SK-N-SH treated with all-trans-retinoic acid at 6 μM for 48 hours (cell line): Measurements from ENCODE around the gene APOL3.

Experiments
- ATAC-seq: fragments of 200-7000 bp; cut with Tn5 transposase; 3 replicates; pipeline ENCODE4 v1.9.1; 2020; ENCODE audit warnings: mild to moderate bottlenecking, moderate library complexity
- BACH2 ChIP-seq: fragments of 250-450 bp; sonication (Bioruptor Pico); IDR thresholded peaks from 2 replicates; pipeline ENCODE4 v1.9.0; 2021; ENCODE audit warnings: mild to moderate bottlenecking, borderline replicate concordance
- CSDC2 ChIP-seq: fragments of 250-450 bp; sonication (Bioruptor Pico); IDR thresholded peaks from 2 replicates; pipeline ENCODE4 v1.5.0; 2020; ENCODE audit warnings: mild to moderate bottlenecking, moderate library complexity
- ISL1 ChIP-seq: fragments of 250-450 bp; sonication (Bioruptor Pico); IDR thresholded peaks from 2 replicates; pipeline ENCODE4 v2.1.2; 2022; ENCODE audit warnings: mild to moderate bottlenecking, moderate library complexity
- OSR1 ChIP-seq: fragments of 250-450 bp; sonication (Bioruptor Pico); IDR thresholded peaks from 2 replicates; pipeline ENCODE4 v1.8.0; 2022; ENCODE audit warnings: moderate library complexity, mild to moderate bottlenecking, inconsistent platforms
- RARB ChIP-seq: fragments of 250-450 bp; sonication (Bioruptor Pico); IDR thresholded peaks from 2 replicates; pipeline ENCODE4 v1.8.0; 2021; ENCODE audit warnings: mild to moderate bottlenecking, moderate library complexity
- SNAI2 ChIP-seq: fragments of 250-450 bp; sonication (Bioruptor Pico); IDR thresholded peaks from 2 replicates; pipeline ENCODE4 v1.5.0; 2020; ENCODE audit warnings: mild to moderate bottlenecking, moderate library complexity
- TCF4 ChIP-seq: fragments of 250-450 bp; sonication (Bioruptor Pico); IDR thresholded peaks from 2 replicates; pipeline ENCODE4 v1.8.0; 2021; ENCODE audit warnings: mild to moderate bottlenecking, moderate library complexity, borderline replicate concordance
- ZC3H10 ChIP-seq: fragments of 250-450 bp; sonication (Bioruptor Pico); IDR thresholded peaks from 2 replicates; pipeline ENCODE4 v1.5.1; 2021; ENCODE audit warnings: mild to moderate bottlenecking, moderate library complexity
- ZFP3 ChIP-seq: fragments of 250-450 bp; sonication (Bioruptor Pico); IDR thresholded peaks from 2 replicates; pipeline ENCODE4 v1.5.0; 2020; ENCODE audit warnings: mild to moderate bottlenecking, moderate library complexity
- ZFP30 ChIP-seq: fragments of 450-650 bp; formaldehyde crosslinking; IDR thresholded peaks from 2 replicates; pipeline ENCODE4 v1.5.0; 2022; ENCODE audit warnings: mild to moderate bottlenecking, moderate library complexity
- ZNF565 ChIP-seq: fragments of 450-650 bp; formaldehyde crosslinking; conservative IDR thresholded peaks from 2 replicates; pipeline ENCODE4 v1.5.0; 2020; ENCODE audit warnings: low read depth, mild to moderate bottlenecking, moderate library complexity
- ZNF70 ChIP-seq: fragments of 450-650 bp; formaldehyde crosslinking; IDR thresholded peaks from 2 replicates; pipeline ENCODE4 v1.5.0; 2020; ENCODE audit warnings: mild to moderate bottlenecking, moderate library complexity
- TF ChIP-seq, protein P1 (sequence below): fragments of 250-450 bp; sonication (Bioruptor Pico); IDR thresholded peaks from 2 replicates; pipeline ENCODE4 v1.5.1; 2020; ENCODE audit warnings: low read depth, mild to moderate bottlenecking, moderate library complexity
- TF ChIP-seq, protein P2 (sequence below): fragments of 250-450 bp; sonication (Bioruptor Pico); IDR thresholded peaks from 2 replicates; pipeline ENCODE4 v1.8.0; 2020; ENCODE audit warnings: mild to moderate bottlenecking, moderate library complexity, borderline replicate concordance
- TF ChIP-seq, protein P3 (sequence below): fragments of 250-450 bp; sonication (Bioruptor Pico); IDR thresholded peaks from 2 replicates; pipeline ENCODE4 v1.8.0; 2021; ENCODE audit warnings: low read depth, mild to moderate bottlenecking, moderate library complexity, borderline replicate concordance
- TF ChIP-seq, protein P4 (sequence below): fragments of 250-450 bp; sonication (Bioruptor Pico); IDR thresholded peaks from 2 replicates; pipeline ENCODE4 v1.5.1; 2021; ENCODE audit warnings: mild to moderate bottlenecking, moderate library complexity
- TF ChIP-seq, protein P5 (sequence below): fragments of 250-450 bp; sonication (Bioruptor Pico); IDR thresholded peaks from 2 replicates; pipeline ENCODE4 v1.5.0; 2020; ENCODE audit warnings: mild to moderate bottlenecking, moderate library complexity

The APOL3 gene

DNA sequence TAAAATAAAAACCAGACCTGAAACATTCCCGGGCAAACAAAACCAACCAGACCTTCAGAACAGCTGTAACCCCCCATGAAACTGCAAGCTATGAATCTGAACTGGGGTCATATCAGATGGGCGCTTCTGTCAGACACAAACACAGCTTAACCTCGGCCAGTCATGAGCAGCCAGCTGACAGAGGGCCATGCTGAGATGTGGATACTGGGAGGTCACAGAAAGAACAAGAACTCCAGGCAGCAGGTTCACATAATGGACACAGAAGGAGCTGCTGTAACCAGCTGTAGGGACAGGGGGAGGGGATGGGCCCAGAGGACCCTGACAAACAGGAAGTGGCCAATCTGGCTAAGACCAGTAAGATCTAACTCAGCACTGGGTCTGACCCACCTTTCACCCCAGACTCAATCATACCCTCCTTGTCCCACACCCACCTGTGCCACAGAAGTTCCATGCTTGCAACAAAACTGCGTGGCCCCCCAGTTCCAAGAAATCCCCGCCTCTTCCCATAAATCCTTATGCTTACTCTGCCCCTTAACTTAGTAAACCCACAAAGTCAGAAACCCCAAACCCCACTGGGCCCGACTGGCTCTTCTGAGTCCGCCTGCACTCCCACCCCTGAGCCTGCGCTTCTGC, 37.1 kb upstream of the APOL3 start:
- TF ChIP-seq ZFP30 (CRISPR knock-in tag) (no peak), BACH2 (CRISPR knock-in tag) (no peak), TCF4 (CRISPR knock-in tag) (no peak), ISL1 (CRISPR knock-in tag) (no peak), ZNF565 (CRISPR knock-in tag) (no peak), ZNF70 (CRISPR knock-in tag) (no peak)
- TF ChIP-seq, protein P1, sequence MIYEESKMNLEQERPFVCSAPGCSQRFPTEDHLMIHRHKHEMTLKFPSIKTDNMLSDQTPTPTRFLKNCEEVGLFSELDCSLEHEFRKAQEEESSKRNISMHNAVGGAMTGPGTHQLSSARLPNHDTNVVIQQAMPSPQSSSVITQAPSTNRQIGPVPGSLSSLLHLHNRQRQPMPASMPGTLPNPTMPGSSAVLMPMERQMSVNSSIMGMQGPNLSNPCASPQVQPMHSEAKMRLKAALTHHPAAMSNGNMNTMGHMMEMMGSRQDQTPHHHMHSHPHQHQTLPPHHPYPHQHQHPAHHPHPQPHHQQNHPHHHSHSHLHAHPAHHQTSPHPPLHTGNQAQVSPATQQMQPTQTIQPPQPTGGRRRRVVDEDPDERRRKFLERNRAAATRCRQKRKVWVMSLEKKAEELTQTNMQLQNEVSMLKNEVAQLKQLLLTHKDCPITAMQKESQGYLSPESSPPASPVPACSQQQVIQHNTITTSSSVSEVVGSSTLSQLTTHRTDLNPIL (CRISPR knock-in tag) = no peak
- TF ChIP-seq, protein P2, sequence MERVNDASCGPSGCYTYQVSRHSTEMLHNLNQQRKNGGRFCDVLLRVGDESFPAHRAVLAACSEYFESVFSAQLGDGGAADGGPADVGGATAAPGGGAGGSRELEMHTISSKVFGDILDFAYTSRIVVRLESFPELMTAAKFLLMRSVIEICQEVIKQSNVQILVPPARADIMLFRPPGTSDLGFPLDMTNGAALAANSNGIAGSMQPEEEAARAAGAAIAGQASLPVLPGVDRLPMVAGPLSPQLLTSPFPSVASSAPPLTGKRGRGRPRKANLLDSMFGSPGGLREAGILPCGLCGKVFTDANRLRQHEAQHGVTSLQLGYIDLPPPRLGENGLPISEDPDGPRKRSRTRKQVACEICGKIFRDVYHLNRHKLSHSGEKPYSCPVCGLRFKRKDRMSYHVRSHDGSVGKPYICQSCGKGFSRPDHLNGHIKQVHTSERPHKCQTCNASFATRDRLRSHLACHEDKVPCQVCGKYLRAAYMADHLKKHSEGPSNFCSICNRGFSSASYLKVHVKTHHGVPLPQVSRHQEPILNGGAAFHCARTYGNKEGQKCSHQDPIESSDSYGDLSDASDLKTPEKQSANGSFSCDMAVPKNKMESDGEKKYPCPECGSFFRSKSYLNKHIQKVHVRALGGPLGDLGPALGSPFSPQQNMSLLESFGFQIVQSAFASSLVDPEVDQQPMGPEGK = no peak
- TF ChIP-seq, protein P3, sequence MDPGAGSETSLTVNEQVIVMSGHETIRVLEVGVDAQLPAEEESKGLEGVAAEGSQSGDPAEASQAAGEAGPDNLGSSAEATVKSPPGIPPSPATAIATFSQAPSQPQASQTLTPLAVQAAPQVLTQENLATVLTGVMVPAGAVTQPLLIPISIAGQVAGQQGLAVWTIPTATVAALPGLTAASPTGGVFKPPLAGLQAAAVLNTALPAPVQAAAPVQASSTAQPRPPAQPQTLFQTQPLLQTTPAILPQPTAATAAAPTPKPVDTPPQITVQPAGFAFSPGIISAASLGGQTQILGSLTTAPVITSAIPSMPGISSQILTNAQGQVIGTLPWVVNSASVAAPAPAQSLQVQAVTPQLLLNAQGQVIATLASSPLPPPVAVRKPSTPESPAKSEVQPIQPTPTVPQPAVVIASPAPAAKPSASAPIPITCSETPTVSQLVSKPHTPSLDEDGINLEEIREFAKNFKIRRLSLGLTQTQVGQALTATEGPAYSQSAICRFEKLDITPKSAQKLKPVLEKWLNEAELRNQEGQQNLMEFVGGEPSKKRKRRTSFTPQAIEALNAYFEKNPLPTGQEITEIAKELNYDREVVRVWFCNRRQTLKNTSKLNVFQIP (CRISPR knock-in tag) = no peak
- ATAC-seq = no peak

DNA sequence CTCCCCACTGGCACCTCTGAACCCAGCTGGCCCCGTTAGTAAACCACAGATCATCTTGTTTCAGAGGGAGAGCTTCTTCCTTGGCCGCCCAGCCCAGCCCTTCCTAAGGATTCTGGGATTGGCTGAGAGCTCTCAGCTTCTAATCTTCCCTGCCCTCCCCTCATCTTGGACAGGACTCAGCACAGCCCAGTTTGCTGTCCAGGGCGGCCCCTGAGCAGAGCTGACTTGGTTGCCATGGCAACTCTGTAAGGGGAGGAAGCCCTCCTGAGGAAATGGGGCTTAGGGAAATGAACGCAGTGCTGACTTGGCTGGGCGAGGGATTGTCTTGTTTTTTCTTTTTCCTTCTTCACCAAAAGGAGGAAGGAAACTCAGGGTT, 36.5 kb upstream of the APOL3 start:
- no peak for TF ChIP-seq ZFP3 (CRISPR knock-in tag)
- no peak for TF ChIP-seq CSDC2 (CRISPR knock-in tag)
- TF ChIP-seq ZC3H10 (CRISPR knock-in tag) = no peak
- no peak for TF ChIP-seq ZFP30 (CRISPR knock-in tag)
- TF ChIP-seq, protein P4, sequence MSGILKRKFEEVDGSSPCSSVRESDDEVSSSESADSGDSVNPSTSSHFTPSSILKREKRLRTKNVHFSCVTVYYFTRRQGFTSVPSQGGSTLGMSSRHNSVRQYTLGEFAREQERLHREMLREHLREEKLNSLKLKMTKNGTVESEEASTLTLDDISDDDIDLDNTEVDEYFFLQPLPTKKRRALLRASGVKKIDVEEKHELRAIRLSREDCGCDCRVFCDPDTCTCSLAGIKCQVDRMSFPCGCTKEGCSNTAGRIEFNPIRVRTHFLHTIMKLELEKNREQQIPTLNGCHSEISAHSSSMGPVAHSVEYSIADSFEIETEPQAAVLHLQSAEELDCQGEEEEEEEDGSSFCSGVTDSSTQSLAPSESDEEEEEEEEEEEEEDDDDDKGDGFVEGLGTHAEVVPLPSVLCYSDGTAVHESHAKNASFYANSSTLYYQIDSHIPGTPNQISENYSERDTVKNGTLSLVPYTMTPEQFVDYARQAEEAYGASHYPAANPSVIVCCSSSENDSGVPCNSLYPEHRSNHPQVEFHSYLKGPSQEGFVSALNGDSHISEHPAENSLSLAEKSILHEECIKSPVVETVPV = no peak
- no peak for TF ChIP-seq SNAI2
- TF ChIP-seq, protein P5, sequence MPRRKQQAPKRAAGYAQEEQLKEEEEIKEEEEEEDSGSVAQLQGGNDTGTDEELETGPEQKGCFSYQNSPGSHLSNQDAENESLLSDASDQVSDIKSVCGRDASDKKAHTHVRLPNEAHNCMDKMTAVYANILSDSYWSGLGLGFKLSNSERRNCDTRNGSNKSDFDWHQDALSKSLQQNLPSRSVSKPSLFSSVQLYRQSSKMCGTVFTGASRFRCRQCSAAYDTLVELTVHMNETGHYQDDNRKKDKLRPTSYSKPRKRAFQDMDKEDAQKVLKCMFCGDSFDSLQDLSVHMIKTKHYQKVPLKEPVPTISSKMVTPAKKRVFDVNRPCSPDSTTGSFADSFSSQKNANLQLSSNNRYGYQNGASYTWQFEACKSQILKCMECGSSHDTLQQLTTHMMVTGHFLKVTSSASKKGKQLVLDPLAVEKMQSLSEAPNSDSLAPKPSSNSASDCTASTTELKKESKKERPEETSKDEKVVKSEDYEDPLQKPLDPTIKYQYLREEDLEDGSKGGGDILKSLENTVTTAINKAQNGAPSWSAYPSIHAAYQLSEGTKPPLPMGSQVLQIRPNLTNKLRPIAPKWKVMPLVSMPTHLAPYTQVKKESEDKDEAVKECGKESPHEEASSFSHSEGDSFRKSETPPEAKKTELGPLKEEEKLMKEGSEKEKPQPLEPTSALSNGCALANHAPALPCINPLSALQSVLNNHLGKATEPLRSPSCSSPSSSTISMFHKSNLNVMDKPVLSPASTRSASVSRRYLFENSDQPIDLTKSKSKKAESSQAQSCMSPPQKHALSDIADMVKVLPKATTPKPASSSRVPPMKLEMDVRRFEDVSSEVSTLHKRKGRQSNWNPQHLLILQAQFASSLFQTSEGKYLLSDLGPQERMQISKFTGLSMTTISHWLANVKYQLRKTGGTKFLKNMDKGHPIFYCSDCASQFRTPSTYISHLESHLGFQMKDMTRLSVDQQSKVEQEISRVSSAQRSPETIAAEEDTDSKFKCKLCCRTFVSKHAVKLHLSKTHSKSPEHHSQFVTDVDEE (CRISPR knock-in tag) = no peak
- TF ChIP-seq OSR1 (CRISPR knock-in tag) = no peak
- TF ChIP-seq, protein P2 = no peak
- no peak for TF ChIP-seq ZNF565 (CRISPR knock-in tag)
- ATAC-seq = peak; percentile 62

DNA sequence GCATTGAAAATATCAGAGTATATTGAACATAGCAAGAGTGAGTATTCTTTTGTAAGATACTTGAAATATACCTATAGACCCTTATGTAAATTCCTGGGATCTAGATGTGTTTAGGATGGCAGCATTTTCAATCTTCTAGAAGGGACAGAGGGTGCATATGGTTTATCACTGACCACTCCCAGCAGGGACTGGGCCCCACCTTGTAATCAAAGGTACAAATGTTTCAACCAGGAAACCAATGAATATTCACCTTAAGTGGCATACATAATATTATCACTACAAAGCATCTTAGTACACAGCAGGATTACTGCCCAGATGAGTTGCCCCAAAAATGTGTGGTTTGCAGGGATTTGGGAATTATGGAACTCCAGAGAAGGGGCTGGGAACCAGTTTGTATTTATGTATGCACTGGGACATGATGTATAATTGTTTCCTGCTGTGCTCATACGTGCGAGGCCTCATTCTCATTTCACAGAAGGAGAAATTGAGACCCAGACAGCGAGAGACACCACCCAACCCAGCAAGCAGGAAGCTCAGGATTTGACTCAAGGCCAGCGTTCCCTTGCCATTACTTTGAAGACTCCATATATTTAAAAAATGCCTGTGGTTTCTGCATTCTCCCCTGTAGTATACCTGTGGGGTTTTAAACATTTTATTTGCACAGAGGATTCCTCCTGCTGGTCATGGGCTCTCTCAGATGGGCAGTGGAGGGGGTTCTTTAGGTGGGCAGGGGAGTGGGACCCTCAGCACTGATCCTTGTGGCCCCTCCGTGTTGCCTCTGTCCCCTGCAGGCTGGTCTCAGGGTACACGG, 35.9 kb upstream of the APOL3 start:
- no peak for TF ChIP-seq RARB (CRISPR knock-in tag)
- TF ChIP-seq, protein P1 (CRISPR knock-in tag) = no peak

More for the DNA sequence above, 35.9 kb upstream of the APOL3 start:
- ATAC-seq = no peak
